Activated CD8-positive, alpha-beta memory T cell treated with anti-CD3 and anti-CD28 coated beads for 4 hours (primary cell): Measurements from ENCODE around the gene RBFOX2.
"Not testable (repeated sequence)": the region's sequence is repeated elsewhere in the genome, so short reads cannot be mapped to it uniquely, and the experiment has no call there.

Experiments used
- DNase-seq, 2 donors: peaks; one replicate each; pipeline ENCODE4 v3.0.0-alpha.2; 2020; ENCODE audit warnings: low read depth in 2 of 2

Gene RBFOX2

DNA sequence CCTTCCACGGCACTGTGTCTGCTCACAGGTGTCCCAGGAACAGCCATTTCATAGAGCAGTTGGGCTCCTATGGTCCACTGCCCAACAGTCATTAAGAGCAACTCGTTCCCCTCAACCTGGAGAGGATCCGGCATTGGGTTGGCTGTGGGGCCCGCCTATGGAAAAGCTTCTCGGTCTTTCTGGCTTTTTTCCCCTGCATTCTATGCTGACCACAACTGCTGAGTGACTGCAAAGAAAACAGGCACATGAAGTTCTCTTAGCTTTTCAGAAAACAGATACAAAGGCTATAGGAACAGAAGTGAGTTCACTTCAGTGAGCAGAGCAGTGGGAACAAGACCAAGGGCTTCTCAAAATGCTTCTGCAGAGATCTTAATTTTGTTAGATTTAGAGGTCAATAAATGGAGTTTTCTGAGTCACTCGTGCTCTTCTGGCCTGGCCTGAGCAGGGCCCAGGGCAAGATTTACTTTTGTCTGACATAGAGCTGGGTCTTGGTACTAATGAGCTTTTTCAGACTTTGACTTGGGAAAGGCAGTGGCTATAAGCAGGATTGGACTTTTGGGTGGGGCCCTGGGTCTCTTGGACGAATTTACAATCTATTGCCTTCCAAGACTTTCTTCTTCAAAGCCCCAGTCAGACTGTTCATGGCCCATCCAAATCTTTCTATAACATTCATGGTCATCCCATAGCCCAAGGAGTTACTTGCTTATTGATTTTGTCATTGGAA lies 324.6 kb downstream of the RBFOX2 start:
- DNase-seq, result no peak

DNA sequence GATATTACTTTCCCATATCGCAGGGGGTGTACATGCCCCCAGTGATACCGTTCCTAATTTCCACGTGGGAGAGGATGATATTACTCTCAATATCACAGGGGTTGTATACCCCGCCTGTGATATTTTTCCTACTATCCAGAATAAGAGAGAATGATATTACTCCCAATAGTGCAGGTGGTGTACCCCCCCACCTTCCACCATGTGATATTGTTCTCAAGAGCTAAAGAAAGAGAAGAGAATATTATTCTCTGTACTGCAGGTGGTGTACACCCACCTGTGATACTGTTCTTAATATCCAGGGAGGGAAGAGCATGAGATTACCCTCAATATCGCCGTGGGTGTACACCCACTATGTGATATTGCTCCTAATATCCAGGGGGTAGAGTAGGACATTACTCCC lies 328.8 kb downstream of the RBFOX2 start:
- DNase-seq, result not testable (repeated sequence)

DNA sequence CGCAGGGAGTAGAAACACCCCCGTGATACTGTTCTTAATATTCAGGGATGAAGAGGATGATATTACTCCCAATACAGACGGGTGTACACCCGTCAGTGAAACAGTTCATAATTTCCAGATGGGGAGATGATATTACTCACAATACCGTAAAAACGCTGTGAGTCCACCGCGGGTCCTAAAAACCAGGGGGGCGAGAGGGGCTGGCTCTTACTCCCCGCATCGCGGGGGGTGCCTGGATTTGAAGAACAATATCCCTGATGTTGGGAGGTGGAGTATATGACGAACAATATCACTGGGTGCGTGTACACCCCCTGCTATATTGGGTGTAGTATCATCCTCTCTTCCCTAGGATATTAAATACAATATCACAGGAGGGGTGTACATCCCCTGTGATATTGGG lies 331.5 kb downstream of the RBFOX2 start:
- no peak for DNase-seq

DNA sequence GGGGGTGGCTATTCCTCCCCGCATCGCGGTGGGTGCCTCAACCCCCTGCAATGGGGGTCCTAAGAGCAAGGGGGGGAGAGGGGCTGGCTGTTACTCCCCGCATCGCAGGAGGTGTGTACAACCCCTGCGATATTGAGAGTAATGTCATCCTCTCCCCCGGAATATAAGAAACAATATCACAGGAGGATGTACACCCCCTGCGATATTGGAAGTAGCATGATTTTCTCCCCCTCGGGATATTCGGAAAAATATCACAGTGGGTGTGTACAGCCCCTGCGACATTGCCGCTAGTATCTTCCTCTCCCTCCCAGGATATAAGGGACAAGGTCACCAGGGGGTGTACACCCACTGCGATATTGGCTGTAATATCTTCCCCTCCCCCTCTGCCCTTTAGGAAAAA lies 333.4 kb downstream of the RBFOX2 start:
- DNase-seq, result no peak

DNA sequence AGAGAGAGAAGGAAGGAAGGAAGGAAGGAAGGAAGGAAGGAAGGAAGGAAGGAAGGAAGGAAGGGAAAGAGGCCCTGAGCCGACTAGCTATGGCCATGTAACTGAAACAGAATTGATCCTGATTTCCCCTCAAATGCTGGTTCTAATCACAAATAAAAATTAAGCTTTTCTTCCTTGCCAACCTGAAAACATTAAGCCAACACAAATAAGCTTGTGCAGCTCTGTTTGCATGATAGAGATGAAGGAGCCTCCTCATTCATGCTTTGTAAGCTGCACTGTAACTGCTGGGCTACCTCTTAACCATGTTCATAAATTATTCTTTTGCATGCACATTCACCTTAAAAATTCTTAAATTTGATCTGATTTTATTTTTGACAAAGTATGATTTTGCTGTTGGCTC lies 338.6 kb downstream of the RBFOX2 start:
- DNase-seq, result no peak

GRCh38 chr22:35688913-35689675 lies 339.5 kb downstream of the RBFOX2 start:
- no peak for DNase-seq
